A549 treated with Hydrocortisone at 1 μM for 4 hours (cell line): ENCODE data around the gene UBAP2L. TPM values are rescaled to one million over a fixed set of nuclear protein-coding genes. Genes with fewer than 3 reads are reported as not detected.

Source experiments
- total RNA-seq: library from RNA; stranded (reverse); fragments of 200-300 nt; extraction: Qiagen RNA extraction; gene quantifications from 5 replicates; pipeline ENCODE4 v1.2.3, GENCODE V29; 2022

The UBAP2L gene, protein sequence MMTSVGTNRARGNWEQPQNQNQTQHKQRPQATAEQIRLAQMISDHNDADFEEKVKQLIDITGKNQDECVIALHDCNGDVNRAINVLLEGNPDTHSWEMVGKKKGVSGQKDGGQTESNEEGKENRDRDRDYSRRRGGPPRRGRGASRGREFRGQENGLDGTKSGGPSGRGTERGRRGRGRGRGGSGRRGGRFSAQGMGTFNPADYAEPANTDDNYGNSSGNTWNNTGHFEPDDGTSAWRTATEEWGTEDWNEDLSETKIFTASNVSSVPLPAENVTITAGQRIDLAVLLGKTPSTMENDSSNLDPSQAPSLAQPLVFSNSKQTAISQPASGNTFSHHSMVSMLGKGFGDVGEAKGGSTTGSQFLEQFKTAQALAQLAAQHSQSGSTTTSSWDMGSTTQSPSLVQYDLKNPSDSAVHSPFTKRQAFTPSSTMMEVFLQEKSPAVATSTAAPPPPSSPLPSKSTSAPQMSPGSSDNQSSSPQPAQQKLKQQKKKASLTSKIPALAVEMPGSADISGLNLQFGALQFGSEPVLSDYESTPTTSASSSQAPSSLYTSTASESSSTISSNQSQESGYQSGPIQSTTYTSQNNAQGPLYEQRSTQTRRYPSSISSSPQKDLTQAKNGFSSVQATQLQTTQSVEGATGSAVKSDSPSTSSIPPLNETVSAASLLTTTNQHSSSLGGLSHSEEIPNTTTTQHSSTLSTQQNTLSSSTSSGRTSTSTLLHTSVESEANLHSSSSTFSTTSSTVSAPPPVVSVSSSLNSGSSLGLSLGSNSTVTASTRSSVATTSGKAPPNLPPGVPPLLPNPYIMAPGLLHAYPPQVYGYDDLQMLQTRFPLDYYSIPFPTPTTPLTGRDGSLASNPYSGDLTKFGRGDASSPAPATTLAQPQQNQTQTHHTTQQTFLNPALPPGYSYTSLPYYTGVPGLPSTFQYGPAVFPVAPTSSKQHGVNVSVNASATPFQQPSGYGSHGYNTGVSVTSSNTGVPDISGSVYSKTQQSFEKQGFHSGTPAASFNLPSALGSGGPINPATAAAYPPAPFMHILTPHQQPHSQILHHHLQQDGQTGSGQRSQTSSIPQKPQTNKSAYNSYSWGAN
- 98.4 to 113 TPM (median 105 TPM) in 5 replicates for total RNA-seq

DNA sequence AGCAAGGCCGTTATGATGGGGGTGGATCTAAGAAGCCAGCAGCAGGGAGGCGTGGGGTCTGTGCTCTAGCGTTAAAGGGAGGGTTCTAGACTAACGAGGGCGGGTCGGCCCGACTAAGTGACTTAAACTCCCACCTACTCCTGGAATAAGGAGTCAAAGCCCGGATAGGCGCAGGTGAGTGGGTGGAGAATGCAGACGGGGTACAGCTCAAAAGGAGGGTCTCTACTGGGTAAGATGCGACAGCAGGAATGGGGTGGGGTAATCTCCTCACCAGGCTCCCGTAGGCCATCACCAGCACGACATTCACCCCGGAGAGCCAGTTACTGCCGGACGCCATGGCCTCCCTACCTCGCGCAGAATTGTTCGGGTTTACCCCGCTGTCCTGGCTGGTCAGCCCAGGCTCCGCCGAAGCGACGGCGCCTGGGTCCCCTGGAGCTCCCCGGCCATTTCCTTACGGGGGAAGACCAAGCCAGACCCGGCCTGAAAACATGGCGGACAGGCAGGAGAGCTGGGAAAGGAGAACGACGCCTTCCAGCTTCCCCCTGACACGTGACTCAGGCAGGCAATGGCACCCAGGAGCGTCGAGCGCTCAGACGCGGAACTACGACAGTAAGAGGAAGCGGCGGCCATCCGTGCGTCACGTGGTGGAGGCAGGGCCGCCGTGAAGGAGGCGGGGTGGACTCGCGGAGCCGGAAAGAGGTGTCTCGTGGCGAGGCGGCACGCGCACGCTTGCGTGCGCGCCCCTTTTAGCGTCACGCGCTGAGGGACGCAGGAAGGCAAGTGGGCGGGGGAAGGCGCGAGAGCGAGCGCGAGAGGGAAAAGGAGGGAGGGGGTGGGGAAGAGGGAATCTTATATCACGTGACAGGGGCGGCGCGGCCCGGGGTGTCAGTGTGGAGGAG is at the start of gene UBAP2L:
Gene UBAP2L, plus strand, starts transcription at position 885 of the 899 bp plus-strand sequence. CDS start 4,169 bp downstream, outside the sequence.

DNA sequence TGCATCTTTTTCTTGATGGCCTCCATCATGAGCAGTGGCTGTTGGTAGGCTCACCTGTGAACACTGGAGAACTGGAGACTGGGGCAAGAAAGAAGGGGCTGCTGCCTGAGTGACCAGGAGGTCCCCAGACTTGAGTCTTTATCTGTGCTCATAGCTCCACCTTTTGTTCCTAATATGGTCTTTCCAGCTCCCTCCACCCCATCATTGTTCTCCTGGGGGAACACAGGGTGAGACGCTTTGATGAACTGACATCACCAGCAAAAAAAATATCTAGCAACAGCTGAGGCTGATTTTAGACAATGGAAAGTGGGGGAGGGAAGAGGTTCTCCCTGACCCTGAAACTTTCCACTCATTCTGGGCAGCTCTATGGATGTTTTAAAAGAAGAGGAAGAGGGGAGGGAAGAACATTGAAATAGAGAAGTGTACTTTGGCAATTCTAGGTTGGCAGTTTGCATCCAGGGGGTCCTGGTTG is 28.7 kb upstream of the UBAP2L start, which contains the start of gene TPM3:
Gene TPM3, minus strand, starts transcription at position 111 of the 472 bp plus-strand sequence. Its CDS starts 82 bp downstream, at position 29.

DNA sequence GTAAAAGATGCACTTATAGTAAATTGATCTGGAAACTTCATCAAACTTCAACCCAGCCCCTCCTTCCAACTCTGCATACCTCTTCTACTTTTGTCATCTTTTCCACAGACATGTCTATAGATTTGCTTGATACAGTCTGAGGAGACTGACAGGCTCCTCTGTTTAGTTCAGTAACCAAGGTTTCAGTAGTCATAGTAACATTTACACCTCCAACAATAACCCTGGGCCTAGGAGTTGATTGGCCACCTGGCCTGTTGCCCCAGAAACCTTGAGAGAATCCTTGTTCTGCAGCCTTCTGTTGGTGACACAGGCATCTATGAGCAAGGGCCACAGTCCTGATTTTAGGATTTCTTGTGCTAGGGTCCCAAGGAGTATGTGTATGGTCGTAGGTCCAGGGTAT is 14.6 kb upstream of the UBAP2L start, which contains the start of gene CFAP141:
Gene CFAP141, minus strand, starts transcription at position 138 of the 400 bp plus-strand sequence. Its CDS starts 26 bp downstream, at position 112.

DNA sequence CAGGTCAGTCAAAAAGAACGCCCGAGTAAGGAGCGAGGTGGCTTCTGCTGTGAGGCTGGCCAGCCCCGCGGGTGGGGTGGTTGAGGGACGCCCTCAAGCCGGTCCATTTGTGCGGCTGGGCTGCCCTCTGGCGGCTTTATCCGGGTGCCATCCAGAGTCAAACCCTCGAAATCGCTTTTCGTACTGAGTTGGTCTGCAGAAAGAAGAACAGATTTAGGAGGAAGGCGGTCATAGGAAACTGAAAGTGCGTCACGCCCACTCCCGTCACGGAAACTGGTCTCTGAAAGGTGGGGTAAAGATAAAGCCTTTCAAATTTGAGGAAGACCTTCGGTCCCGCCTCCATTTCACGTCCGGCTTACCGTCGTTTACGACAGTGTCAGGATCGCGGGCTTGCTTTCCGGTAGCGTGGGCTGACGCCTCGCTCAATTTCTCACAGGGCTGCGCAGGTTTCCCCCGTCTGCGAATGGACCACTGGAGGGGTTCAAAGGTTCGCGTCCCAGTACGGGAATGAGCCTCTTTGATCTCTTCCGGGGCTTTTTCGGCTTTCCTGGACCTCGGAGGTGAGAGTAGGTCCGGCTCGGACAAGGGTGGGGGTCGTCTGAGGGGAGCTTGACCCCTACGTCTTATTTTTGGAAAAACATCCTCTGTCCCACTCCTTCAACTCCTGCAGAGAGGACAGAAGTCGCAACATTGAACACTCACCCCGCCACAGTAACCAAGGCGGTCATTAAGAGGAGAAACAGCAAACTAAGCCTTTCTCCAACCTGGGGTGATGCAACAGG is 51.7 kb downstream of the UBAP2L start, which contains the start of gene HAX1:
Gene HAX1, plus strand, starts transcription at position 413 of the 782 bp plus-strand sequence. Its CDS starts 95 bp downstream, at position 508.

Other genes starting within 250 kb of the UBAP2L start
- 105 to 161 TPM (median 144 TPM) in 5 replicates for gene JTB, start 243.3 kb upstream of the UBAP2L start, total RNA-seq
- gene RAB13, start 234.6 kb upstream of the UBAP2L start, total RNA-seq = 126 to 154 TPM (median 129 TPM) in 5 replicates
- 4,245 to 5,781 TPM (median 4,379 TPM) in 5 replicates for gene RPS27, start 230.2 kb upstream of the UBAP2L start, total RNA-seq
- gene NUP210L, start 65.9 kb upstream of the UBAP2L start, total RNA-seq = not detected in 5 replicates
- gene TPM3, start 28.9 kb upstream of the UBAP2L start, total RNA-seq = 457 to 643 TPM (median 490 TPM) in 5 replicates
- gene CFAP141, start 14.6 kb upstream of the UBAP2L start, total RNA-seq = 0.40 TPM in 1 of 5 replicates, not detected in the others
- gene HAX1, start 51.7 kb downstream of the UBAP2L start, total RNA-seq = 91.8 to 109 TPM (median 96.5 TPM) in 5 replicates
- not detected in 5 replicates for gene AQP10, start 100.1 kb downstream of the UBAP2L start, total RNA-seq
- gene ATP8B2, start 104.6 kb downstream of the UBAP2L start, total RNA-seq = 30.1 to 43.8 TPM (median 38.3 TPM) in 5 replicates
- 24.3 to 30.7 TPM (median 26.2 TPM) in 5 replicates for gene IL6R, start 184.4 kb downstream of the UBAP2L start, total RNA-seq